Measurements from ENCODE around the gene ACTL6B.

DNA sequence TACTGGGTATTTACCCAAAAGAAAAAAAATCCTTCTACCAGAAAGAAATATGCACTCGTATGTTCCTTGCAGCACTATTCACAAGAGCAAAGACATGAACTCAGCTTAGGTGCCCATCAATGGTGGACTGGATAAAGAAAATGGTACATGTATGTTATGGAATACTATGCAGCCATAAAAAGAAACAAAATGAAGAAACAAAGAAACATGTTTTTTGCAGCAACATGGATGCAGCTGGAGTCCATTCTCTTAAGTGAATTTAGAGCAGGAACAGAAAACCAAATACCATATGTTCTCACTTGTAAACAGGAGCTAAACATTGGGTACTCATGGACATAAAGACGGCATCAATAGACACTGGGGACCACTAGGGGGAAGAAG, 11.8 kb upstream of the ACTL6B start:
- TF ChIP-seq EZH2 (IDR thresholded peaks at IDR 0.05; ENCODE audit: low read depth) = no peak
- TF ChIP-seq, protein P1, sequence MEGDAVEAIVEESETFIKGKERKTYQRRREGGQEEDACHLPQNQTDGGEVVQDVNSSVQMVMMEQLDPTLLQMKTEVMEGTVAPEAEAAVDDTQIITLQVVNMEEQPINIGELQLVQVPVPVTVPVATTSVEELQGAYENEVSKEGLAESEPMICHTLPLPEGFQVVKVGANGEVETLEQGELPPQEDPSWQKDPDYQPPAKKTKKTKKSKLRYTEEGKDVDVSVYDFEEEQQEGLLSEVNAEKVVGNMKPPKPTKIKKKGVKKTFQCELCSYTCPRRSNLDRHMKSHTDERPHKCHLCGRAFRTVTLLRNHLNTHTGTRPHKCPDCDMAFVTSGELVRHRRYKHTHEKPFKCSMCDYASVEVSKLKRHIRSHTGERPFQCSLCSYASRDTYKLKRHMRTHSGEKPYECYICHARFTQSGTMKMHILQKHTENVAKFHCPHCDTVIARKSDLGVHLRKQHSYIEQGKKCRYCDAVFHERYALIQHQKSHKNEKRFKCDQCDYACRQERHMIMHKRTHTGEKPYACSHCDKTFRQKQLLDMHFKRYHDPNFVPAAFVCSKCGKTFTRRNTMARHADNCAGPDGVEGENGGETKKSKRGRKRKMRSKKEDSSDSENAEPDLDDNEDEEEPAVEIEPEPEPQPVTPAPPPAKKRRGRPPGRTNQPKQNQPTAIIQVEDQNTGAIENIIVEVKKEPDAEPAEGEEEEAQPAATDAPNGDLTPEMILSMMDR (conservative IDR thresholded peaks at IDR 0.05) = no peak

Measured in PC-9 (cell line).